Ammon's horn (tissue), 1 donor: ENCODE measurements around the gene KLF8.

Experiments
- DNase-seq: peaks from one replicate; pipeline ENCODE4 v3.0.0-alpha.2; 2016; ENCODE audit warnings: low spot score

The KLF8 gene

GRCh38 chrX:56310581-56310980 lies 78.4 kb downstream of the KLF8 start:
- DNase-seq, result no peak

- DNase-seq, result no peak
These were observed 81.2 kb downstream of the KLF8 start for GRCh38 chrX:56313308-56313707.

- DNase-seq, result no peak
These were observed 82.2 kb downstream of the KLF8 start for GRCh38 chrX:56314334-56314733.

GRCh38 chrX:56318076-56318475 lies 85.9 kb downstream of the KLF8 start:
- DNase-seq, result no peak

- no peak for DNase-seq
These were observed 87.0 kb downstream of the KLF8 start for GRCh38 chrX:56319165-56319564.
